ENCODE results near the gene F11.
"Not testable (repeated sequence)": the region's sequence is repeated elsewhere in the genome, so short reads cannot be mapped to it uniquely, and the experiment has no call there.

F11 gene

GRCh38 chr4:186265683-186266652, at the start of gene F11:
TSS of gene F11 (plus strand) at chr4:186266189. CDS start at chr4:186267137, 948 bp downstream.
- no peak for DNase-seq

- peak in 1 of 2 experiments; percentile 2 for DNase-seq
Measured at GRCh38 chr4:186216465-186217024, 49.4 kb upstream of the F11 start.

- DNase-seq: no peak
Measured at GRCh38 chr4:186217733-186218293, 48.2 kb upstream of the F11 start.

- no peak for DNase-seq
Measured at GRCh38 chr4:186221624-186222023, 44.4 kb upstream of the F11 start.

- no peak for DNase-seq
Measured at GRCh38 chr4:186225848-186226247, 40.1 kb upstream of the F11 start.

- DNase-seq: no peak
Measured at GRCh38 chr4:186226521-186227189, 39.3 kb upstream of the F11 start.

GRCh38 chr4:186227221-186227620, 38.8 kb upstream of the F11 start, which contains the start of gene KLKB1:
TSS of gene KLKB1 (plus strand) at chr4:186227507. CDS start at chr4:186228196, 689 bp downstream.
- DNase-seq: no peak

GRCh38 chr4:186227744-186228513, 38.1 kb upstream of the F11 start:
- no peak for DNase-seq

GRCh38 chr4:186228514-186228894, 37.5 kb upstream of the F11 start:
- DNase-seq: no peak

- DNase-seq: no peak
Measured at GRCh38 chr4:186234367-186234766, 31.6 kb upstream of the F11 start.

- no peak for DNase-seq
Measured at GRCh38 chr4:186236126-186236525, 29.9 kb upstream of the F11 start.

GRCh38 chr4:186240452-186240847, 25.5 kb upstream of the F11 start:
- no peak for DNase-seq

- no peak for DNase-seq
Measured at GRCh38 chr4:186240848-186241491, 25.0 kb upstream of the F11 start.

- DNase-seq: no peak
Measured at GRCh38 chr4:186241616-186242015, 24.4 kb upstream of the F11 start.

- not testable (repeated sequence) for DNase-seq
Measured at GRCh38 chr4:186242031-186242430, 24.0 kb upstream of the F11 start.

- DNase-seq: no peak
Measured at GRCh38 chr4:186243331-186243730, 22.7 kb upstream of the F11 start.

- DNase-seq: no peak
Measured at GRCh38 chr4:186244835-186245234, 21.2 kb upstream of the F11 start.

GRCh38 chr4:186247062-186247752, 18.8 kb upstream of the F11 start:
- not testable (repeated sequence) for DNase-seq

GRCh38 chr4:186248643-186249042, 17.3 kb upstream of the F11 start:
- no peak for DNase-seq

- DNase-seq: no peak
Measured at GRCh38 chr4:186249785-186250754, 15.9 kb upstream of the F11 start.
